MM.1S (cell line): ENCODE measurements around the gene RTN4.

Experiments
- DNase-seq: peaks from one replicate; pipeline ENCODE4 v3.0.0-alpha.2; 2015
- H2AFZ ChIP-seq: fragments of 300-600 bp; sonication (generic); 2 replicates; pipeline ENCODE4 v1.6.0; 2016; ENCODE audit warnings: antibody characterized with exemption, low read length
- H3F3A ChIP-seq: fragments of 300-600 bp; sonication (generic); 2 replicates; pipeline ENCODE4 v1.6.1; 2016; ENCODE audit warnings: mild to moderate bottlenecking, antibody characterized with exemption, low read length, moderate library complexity, mixed read lengths; ENCODE audit not compliant: insufficient read depth
- H3K27ac ChIP-seq: fragments of 300-600 bp; sonication (generic); 2 replicates; pipeline ENCODE4 v1.5.1; 2016; ENCODE audit warnings: mild to moderate bottlenecking, low read length
- H3K27me3 ChIP-seq: fragments of 300-600 bp; sonication (generic); replicated peaks from 2 replicates; pipeline ENCODE4 v1.6.0; 2016; ENCODE audit warnings: low read length; ENCODE audit not compliant: insufficient read depth
- H3K36me3 ChIP-seq: fragments of 300-600 bp; sonication (generic); replicated peaks from 2 replicates; pipeline ENCODE4 v1.6.1; 2016; ENCODE audit warnings: mild to moderate bottlenecking, low read length, mixed read lengths; ENCODE audit not compliant: insufficient read depth
- H3K4me1 ChIP-seq: fragments of 300-600 bp; sonication (generic); 2 replicates; pipeline ENCODE4 v1.6.1; 2016; ENCODE audit warnings: low read length, mixed read lengths
- H3K4me2 ChIP-seq: fragments of 300-600 bp; sonication (generic); 2 replicates; pipeline ENCODE4 v1.6.0; 2016; ENCODE audit warnings: low read depth, low read length
- H3K4me3 ChIP-seq: fragments of 300-600 bp; sonication (generic); 2 replicates; pipeline ENCODE4 v1.5.1; 2016; ENCODE audit warnings: low read length, mixed read lengths
- H3K79me2 ChIP-seq: fragments of 300-600 bp; sonication (generic); 2 replicates; pipeline ENCODE4 v1.6.1; 2016; ENCODE audit warnings: mixed run types, low read length, mixed read lengths
- H3K9ac ChIP-seq: fragments of 300-600 bp; sonication (generic); 2 replicates; pipeline ENCODE4 v1.6.1; 2016; ENCODE audit warnings: low read length, mixed read lengths
- H3K9me2 ChIP-seq: fragments of 300-600 bp; sonication (generic); replicated peaks from 2 replicates; pipeline ENCODE4 v1.6.1; 2016; ENCODE audit warnings: mild to moderate bottlenecking, low read length, mixed read lengths; ENCODE audit not compliant: insufficient read depth
- H3K9me3 ChIP-seq: fragments of 300-600 bp; sonication (generic); replicated peaks from 2 replicates; pipeline ENCODE4 v1.6.1; 2016; ENCODE audit warnings: mild to moderate bottlenecking, low read length, mixed read lengths; ENCODE audit not compliant: insufficient read depth
- H4K20me1 ChIP-seq: fragments of 300-600 bp; sonication (generic); 2 replicates; pipeline ENCODE4 v1.6.1; 2016; ENCODE audit warnings: mild to moderate bottlenecking, low read length, moderate library complexity, mixed read lengths; ENCODE audit not compliant: insufficient read depth
- CTCF ChIP-seq: fragments of 300-600 bp; sonication (generic); IDR thresholded peaks from 2 replicates; pipeline ENCODE4 v1.5.1; 2016; ENCODE audit warnings: antibody characterized with exemption, low read length, mixed read lengths
- EZH2 ChIP-seq: fragments of 300-600 bp; sonication (generic); optimal IDR thresholded peaks from 2 replicates; pipeline ENCODE3; 2017; ENCODE audit warnings: low read depth, mild to moderate bottlenecking, antibody characterized with exemption, low read length, mixed read lengths
- EZH2phosphoT487 ChIP-seq: fragments of 300-600 bp; sonication (generic); IDR thresholded peaks from 2 replicates; pipeline ENCODE4 v1.6.1; 2018; ENCODE audit warnings: antibody characterized with exemption, low read length

Gene RTN4

GRCh38 chr2:54963476-54963875 is 86.8 kb downstream of the RTN4 start:
- Histone ChIP-seq H3F3A (peaks cover 15% of the 10 kb centered on the region), H3K9me3 (no peaks in the 10 kb centered on the region), H3K27ac (no peak overlapping the region), H2AFZ (no peak overlapping the region), H4K20me1 (no peaks in the 10 kb centered on the region), H3K9ac (no peak overlapping the region), H3K9me2 (no peaks in the 10 kb centered on the region), H3K79me2 (no peaks in the 10 kb centered on the region), H3K36me3 (no peaks in the 10 kb centered on the region), H3K4me2 (no peak overlapping the region), H3K27me3 (no peaks in the 10 kb centered on the region), H3K4me3 (no peak overlapping the region), H3K4me1 (peaks cover 21% of the 10 kb centered on the region)
- no peak for DNase-seq
- TF ChIP-seq CTCF (no peak), EZH2phosphoT487 (no peak), EZH2 (no peak)

GRCh38 chr2:54962935-54963440 is 87.3 kb downstream of the RTN4 start:
- Histone ChIP-seq H3K9me3 (no peaks in the 10 kb centered on the region), H3K79me2 (no peaks in the 10 kb centered on the region), H3K4me1 (peaks cover 21% of the 10 kb centered on the region), H3K9ac (no peak overlapping the region), H3K27me3 (no peaks in the 10 kb centered on the region), H4K20me1 (no peaks in the 10 kb centered on the region), H3K4me2 (no peak overlapping the region), H3K27ac (no peak overlapping the region), H3F3A (peaks cover 15% of the 10 kb centered on the region), H2AFZ (no peak overlapping the region), H3K36me3 (no peaks in the 10 kb centered on the region), H3K9me2 (no peaks in the 10 kb centered on the region), H3K4me3 (no peak overlapping the region)
- no peak for DNase-seq
- TF ChIP-seq EZH2 = no peak
- TF ChIP-seq CTCF = no peak
- no peak for TF ChIP-seq EZH2phosphoT487

- H4K20me1 ChIP-seq = no peaks in the 10 kb centered on the region
- no peak for TF ChIP-seq EZH2
- TF ChIP-seq EZH2phosphoT487 = no peak
- TF ChIP-seq CTCF = no peak
- DNase-seq = no peak
Observed at GRCh38 chr2:54962511-54962910, 87.7 kb downstream of the RTN4 start.

More at GRCh38 chr2:54962511-54962910, 87.7 kb downstream of the RTN4 start:
- Histone ChIP-seq H3K4me2 (no peak overlapping the region), H3K36me3 (no peaks in the 10 kb centered on the region), H3K9me3 (no peaks in the 10 kb centered on the region), H3K9ac (no peak overlapping the region), H3F3A (peaks cover 15% of the 10 kb centered on the region), H3K4me1 (peaks cover 19% of the 10 kb centered on the region), H2AFZ (no peak overlapping the region), H3K9me2 (no peaks in the 10 kb centered on the region), H3K79me2 (no peaks in the 10 kb centered on the region), H3K27me3 (no peaks in the 10 kb centered on the region), H3K27ac (no peak overlapping the region), H3K4me3 (no peak overlapping the region)
